Mucosa of descending colon (tissue), 3 donors: ENCODE measurements around the gene RBCK1. TPM values are rescaled to one million over a fixed set of nuclear protein-coding genes. Genes with fewer than 3 reads are reported as not detected.
A peak's percentile ranks its signal among the peaks of the same experiment; 100 is the strongest.

Experiments used
- ATAC-seq: fragments of 200-7000 bp; cut with Tn5 transposase; one replicate; pipeline ENCODE4 v1.9.1; 2020; ENCODE audit warnings: mild to moderate bottlenecking, moderate library complexity
- DNase-seq, 3 donors: peaks; one replicate each; pipeline ENCODE4 v3.0.0-alpha.2; 2020
- H3K36me3 ChIP-seq: fragments of 200-600 bp; one replicate; pipeline ENCODE4 v1.8.0; 2021; ENCODE audit warnings: low read depth, mild to moderate bottlenecking
- H3K4me1 ChIP-seq: fragments of 200-600 bp; one replicate; pipeline ENCODE4 v1.8.0; 2021; ENCODE audit warnings: low read depth, mild to moderate bottlenecking
- H3K4me3 ChIP-seq: fragments of 200-600 bp; one replicate; pipeline ENCODE4 v1.8.0; 2021; ENCODE audit warnings: mild to moderate bottlenecking
- H3K9me3 ChIP-seq: fragments of 200-600 bp; one replicate; pipeline ENCODE4 v1.8.0; 2021; ENCODE audit warnings: mild to moderate bottlenecking
- CTCF ChIP-seq: fragments of 200-600 bp; IDR thresholded peaks from one replicate; pipeline ENCODE4 v1.8.0; 2022; ENCODE audit warnings: antibody characterized with exemption, mild to moderate bottlenecking
- intact Hi-C, 2 donors: fragments of 100-400 bp; cut with DNase I in 1 of 2; cut with micrococcal nuclease in 1 of 2; formaldehyde crosslinking; loops; one replicate each; pipeline versions ENCODE4 v1.11.0 to v1.11.1; 2022; cut with DNase I, micrococcal nuclease
- total RNA-seq, 3 donors: library from RNA; stranded (reverse); fragmentation: NEBNext Ultra II Directional in 2 of 3; extraction: Animal tissue kit (Norgen Biotek cat#: 25700) in 2 of 3; gene quantifications; one replicate each; pipeline versions ENCODE4 v1.2.1 to v1.2.4, GENCODE V29; 2021 to 2023
- donor health status: DM: no; HTN: no; CAD: no; lungs with moderate emphysema.
- donor health status: DM: no; HTN: no; CAD: no.
- donor health status: DM: no; HTN: yes; CAD: no.

Gene RBCK1
- total RNA-seq, 3 donors from 2014 or later, result 97.5 to 124 (median 117) TPM

DNA sequence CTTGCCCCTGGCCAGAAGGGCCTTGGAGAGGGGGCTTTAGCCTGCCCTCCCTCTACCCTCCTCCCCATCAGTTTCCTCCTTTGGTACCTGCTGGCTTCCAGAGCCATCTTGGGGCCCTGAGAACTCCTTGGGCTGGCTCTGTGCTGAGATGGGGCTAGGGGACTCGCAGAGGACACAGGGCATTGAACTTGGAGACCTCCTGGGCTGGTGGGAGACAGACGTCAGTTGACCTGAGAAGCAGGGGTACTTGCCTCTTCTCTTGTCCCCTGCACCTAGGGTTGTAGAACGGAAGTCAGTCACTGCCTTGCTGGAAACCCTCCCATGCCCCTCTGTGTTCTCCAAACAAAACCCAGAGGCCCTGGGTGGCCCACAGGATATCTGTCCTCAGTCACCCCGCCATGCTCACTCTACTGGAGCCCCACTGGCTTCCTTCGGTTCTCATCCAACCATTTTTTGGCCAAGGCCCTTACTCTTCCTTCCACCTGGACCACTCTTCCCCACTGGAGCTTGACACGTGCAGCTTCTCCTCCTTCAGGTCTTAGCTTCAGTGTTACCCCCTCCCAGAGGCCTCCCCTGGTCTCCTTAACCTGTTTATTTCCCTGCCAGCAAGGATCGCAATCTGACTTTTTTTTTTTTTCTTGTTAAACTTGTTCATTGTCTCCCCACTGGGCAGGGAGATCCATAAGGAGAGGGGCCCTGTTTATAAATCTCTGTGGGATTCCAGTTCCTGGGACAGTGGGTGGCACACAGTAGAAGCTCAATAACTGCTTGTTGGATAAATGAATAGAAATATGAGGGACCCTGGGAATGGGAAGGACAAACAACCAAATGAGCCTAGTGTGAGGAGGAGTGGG lies 971 bp downstream of the RBCK1 start:
- intact Hi-C loops, result no loop called here
- ATAC-seq, result peak; percentile 11

GRCh38 chr20:409697-410559 lies 1.8 kb downstream of the RBCK1 start:
- ATAC-seq (peak; percentile 26), DNase-seq (peak in 2 of 3 donors; percentile 54 to 69)
- Histone ChIP-seq H3K4me1 (peaks cover 10% of the 10 kb centered on the region), H3K36me3 (no peaks in the 10 kb centered on the region), H3K4me3 (no peak overlapping the region), H3K9me3 (no peaks in the 10 kb centered on the region)
- intact Hi-C loops, result no loop called here
- TF ChIP-seq CTCF, result no peak

More for the DNA sequence above, 971 bp downstream of the RBCK1 start:
- Histone ChIP-seq H3K36me3 (no peaks in the 10 kb centered on the region), H3K9me3 (no peaks in the 10 kb centered on the region), H3K4me1 (peaks cover 10% of the 10 kb centered on the region), H3K4me3 (peak overlapping the region; percentile 87)
- peak in 1 of 3 donors; percentile 14 for DNase-seq
- TF ChIP-seq CTCF, result no peak

DNA sequence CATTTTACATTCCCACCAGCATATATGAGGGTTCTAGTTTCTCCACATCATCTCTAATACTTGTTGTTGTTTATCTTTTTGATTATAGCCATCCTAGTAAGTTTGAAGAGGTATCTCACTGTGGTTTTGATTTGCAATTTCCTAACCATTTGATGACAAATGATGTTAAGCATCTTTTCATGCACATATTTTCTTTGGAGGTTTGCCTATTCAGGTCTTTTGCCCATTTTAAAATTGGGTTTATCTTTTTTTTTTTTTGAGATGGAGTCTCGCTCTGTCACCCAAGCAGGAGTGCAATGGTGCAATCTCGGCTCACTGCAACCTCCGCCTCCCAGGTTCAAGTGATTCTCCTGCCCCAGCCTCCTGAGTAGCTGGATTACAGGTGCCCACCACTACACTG lies 4.0 kb downstream of the RBCK1 start:
- no peak for TF ChIP-seq CTCF
- ATAC-seq (no peak), DNase-seq (no peak)
- Histone ChIP-seq H3K4me1 (peaks cover 7% of the 10 kb centered on the region), H3K36me3 (no peaks in the 10 kb centered on the region), H3K9me3 (no peaks in the 10 kb centered on the region), H3K4me3 (no peak overlapping the region)
- intact Hi-C loops, result no loop called here

- Histone ChIP-seq H3K4me1 (peaks cover 6% of the 10 kb centered on the region), H3K9me3 (no peaks in the 10 kb centered on the region), H3K36me3 (no peaks in the 10 kb centered on the region), H3K4me3 (no peak overlapping the region)
- DNase-seq (no peak), ATAC-seq (no peak)
- TF ChIP-seq CTCF, result no peak
- intact Hi-C loops, result no loop called here
Measured at GRCh38 chr20:414161-414560, 6.1 kb downstream of the RBCK1 start.

DNA sequence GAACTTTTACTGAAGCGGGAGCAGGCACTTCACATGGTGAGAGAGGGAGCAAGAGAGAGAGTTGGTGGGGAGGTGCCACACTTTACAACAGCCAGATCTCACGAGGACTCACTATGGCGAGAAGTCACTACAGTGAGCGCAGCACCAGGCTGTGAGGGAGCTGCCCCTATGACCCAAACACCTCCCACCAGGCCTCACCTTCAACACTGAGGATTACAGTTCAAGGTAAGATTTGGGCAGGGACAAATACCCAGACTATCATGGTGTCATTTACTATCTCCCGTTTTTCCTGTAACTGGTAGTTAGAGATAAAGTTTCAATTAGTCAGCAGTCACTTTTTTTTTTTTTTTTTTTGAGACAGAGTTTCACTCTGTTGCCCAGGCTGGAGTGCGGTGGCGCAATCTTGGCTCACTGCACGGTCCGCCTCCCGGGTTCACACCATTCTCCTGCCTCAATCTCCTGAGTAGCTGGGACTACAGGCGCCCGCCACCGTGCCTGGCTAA lies 7.8 kb downstream of the RBCK1 start:
- intact Hi-C loops, result no loop called here
- TF ChIP-seq CTCF, result no peak
- Histone ChIP-seq H3K4me1 (peaks cover 3% of the 10 kb centered on the region), H3K4me3 (no peak overlapping the region), H3K9me3 (no peaks in the 10 kb centered on the region), H3K36me3 (no peaks in the 10 kb centered on the region)
- no peak for DNase-seq
- no peak for ATAC-seq
